GM18519 (cell line): Measurements from ENCODE around the gene EPB41L4A.
"Not testable (repeated sequence)": the region's sequence is repeated elsewhere in the genome, so short reads cannot be mapped to it uniquely, and the experiment has no call there.

ENCODE experiments used
- ATAC-seq: cut with Tn5 transposase; IDR thresholded peaks from one replicate; pipeline ENCODE4 v1.9.1; 2021; ENCODE audit warnings: mild to moderate bottlenecking, moderate library complexity; ENCODE audit not compliant: unreplicated experiment, low FRiP score

Gene EPB41L4A

GRCh38 chr5:112264666-112265065 is 154.4 kb downstream of the EPB41L4A start:
- no peak for ATAC-seq

GRCh38 chr5:112264151-112264550 is 154.9 kb downstream of the EPB41L4A start:
- no peak for ATAC-seq

GRCh38 chr5:112263469-112263868 is 155.6 kb downstream of the EPB41L4A start:
- ATAC-seq: no peak

GRCh38 chr5:112258571-112258970 is 160.5 kb downstream of the EPB41L4A start:
- no peak for ATAC-seq

- ATAC-seq: no peak
These were observed 161.1 kb downstream of the EPB41L4A start for GRCh38 chr5:112257976-112258375.

GRCh38 chr5:112257005-112257404 is 162.1 kb downstream of the EPB41L4A start:
- no peak for ATAC-seq

- no peak for ATAC-seq
These were observed 164.8 kb downstream of the EPB41L4A start for GRCh38 chr5:112254303-112254702.

- no peak for ATAC-seq
These were observed 165.4 kb downstream of the EPB41L4A start for GRCh38 chr5:112253478-112254250.

- no peak for ATAC-seq
These were observed 168.5 kb downstream of the EPB41L4A start for GRCh38 chr5:112250551-112250950.

GRCh38 chr5:112248623-112249022 is 170.5 kb downstream of the EPB41L4A start:
- no peak for ATAC-seq

GRCh38 chr5:112247960-112248359 is 171.1 kb downstream of the EPB41L4A start:
- ATAC-seq: no peak

- ATAC-seq: no peak
These were observed 173.4 kb downstream of the EPB41L4A start for GRCh38 chr5:112245656-112246055.

GRCh38 chr5:112239996-112240395 is 179.1 kb downstream of the EPB41L4A start:
- ATAC-seq: no peak

- ATAC-seq: no peak
These were observed 180.6 kb downstream of the EPB41L4A start for GRCh38 chr5:112238473-112238872.

GRCh38 chr5:112237456-112237855 is 181.6 kb downstream of the EPB41L4A start:
- ATAC-seq: no peak

- no peak for ATAC-seq
These were observed 185.1 kb downstream of the EPB41L4A start for GRCh38 chr5:112234000-112234399.

- ATAC-seq: no peak
These were observed 186.4 kb downstream of the EPB41L4A start for GRCh38 chr5:112232667-112233066.

GRCh38 chr5:112230606-112231005 is 188.5 kb downstream of the EPB41L4A start:
- ATAC-seq: no peak

- ATAC-seq: no peak
These were observed 190.4 kb downstream of the EPB41L4A start for GRCh38 chr5:112228667-112229066.

- ATAC-seq: no peak
These were observed 191.0 kb downstream of the EPB41L4A start for GRCh38 chr5:112227911-112228631.

GRCh38 chr5:112226215-112226614 is 192.9 kb downstream of the EPB41L4A start:
- no peak for ATAC-seq

GRCh38 chr5:112222997-112223396 is 196.1 kb downstream of the EPB41L4A start:
- ATAC-seq: not testable (repeated sequence)
